ENCODE measurements around the gene KCNA2. TPM values are rescaled to one million over a fixed set of nuclear protein-coding genes. Genes with fewer than 3 reads are reported as not detected.

KCNA2 gene
- total and polyA plus RNA-seq, 2 of the 4 experiments (the other 2 are of a cell fraction) = not detected

GRCh38 chr1:110612060-110612745, 6.0 kb upstream of the KCNA2 start:
- Histone ChIP-seq H2AK5ac (ENCODE audit: low read depth, low read length) (no peak overlapping the region), H3K79me1 (ENCODE audit: low read depth in 1 of 2, low read length in 2 of 2) (no peaks in the 10 kb centered on the region), H3K4me2 (ENCODE audit: low read depth, low read length) (no peak overlapping the region), H3K9me3 (ENCODE audit: control insufficient read depth, insufficient read depth, low read length) (no peaks in the 10 kb centered on the region), H3K27me3 (ENCODE audit: control insufficient read depth, insufficient read depth, low read length) (peaks cover 50% of the 10 kb centered on the region), H2BK15ac (ENCODE audit: low read depth, low read length) (no peak overlapping the region), H3K27ac (ENCODE audit: insufficient read depth, low read length) (no peak overlapping the region), H3K56ac (ENCODE audit: extremely low read depth, insufficient read depth, low read length) (no peak overlapping the region), H3K14ac (replicated peaks; ENCODE audit: low read depth, low read length) (no peak overlapping the region), H2AK9ac (replicated peaks; ENCODE audit: low read depth, low read length, poor library complexity) (no peak overlapping the region), H3K18ac (ENCODE audit: low read depth, low read length) (no peak overlapping the region), H3K9me1 (ENCODE audit: insufficient read depth, low read length) (no peaks in the 10 kb centered on the region), H3K4me3 (ENCODE audit: insufficient read depth, low read depth, low read length) (no peak overlapping the region), H4K8ac (ENCODE audit: low read depth in 2 of 2, low read length in 2 of 2) (no peak overlapping the region), H3K4me1 (ENCODE audit: control insufficient read depth, insufficient read depth, low read length) (no peaks in the 10 kb centered on the region), H4K20me1 (ENCODE audit: insufficient read depth, low read length) (no peaks in the 10 kb centered on the region), H4K91ac (ENCODE audit: insufficient read depth, low read depth, low read length) (no peak overlapping the region), H2BK120ac (ENCODE audit: low read depth, low read length) (no peak overlapping the region), H3K4ac (ENCODE audit: low read depth, low read length) (no peak overlapping the region), H4K5ac (ENCODE audit: low read depth, low read length) (no peak overlapping the region), H2BK20ac (ENCODE audit: low read depth, low read length) (no peak overlapping the region), H2BK5ac (ENCODE audit: low read depth, low read length, poor library complexity, severe bottlenecking) (no peak overlapping the region), H2AFZ (replicated peaks; ENCODE audit: low read length, poor library complexity) (no peak overlapping the region), H3K23ac (ENCODE audit: low read depth, low read length) (no peak overlapping the region), H3K36me3 (ENCODE audit: control insufficient read depth, insufficient read depth, low read length) (no peaks in the 10 kb centered on the region), H3K9ac (ENCODE audit: low read depth, low read length) (no peak overlapping the region)
- ChIA-PET CTCF (interaction anchor here (0.7 kb wide), 1 partner anchor 171 kb away, joined by 3 read pairs; no protein-coding TSS in a partner anchor), POLR2A (ENCODE audit: unreplicated experiment) (no interaction called here)
- BruUV-seq (replicated peaks) = no TSS peak
- ATAC-seq (ENCODE audit: low read depth) (no peak), DNase-seq (no peak)
- dilution Hi-C loops (cut with HindIII; ENCODE audit: low sequenced_read_pairs, unreplicated experiment) (no loop called here), in situ Hi-C loops (cut with MboI; ENCODE audit: low sequenced_read_pairs) (no loop called here), intact Hi-C loops (cut with micrococcal nuclease) (no loop called here)
- TF ChIP-seq MAFK (IDR thresholded peaks at IDR 0.05; ENCODE audit: low read depth, low read length) (no peak), MAZ (IDR thresholded peaks at IDR 0.05; ENCODE audit: borderline replicate concordance, low read depth, low read length) (no peak), FOS (IDR thresholded peaks at IDR 0.05; ENCODE audit: low read depth, low read length) (no peak), CTCF (conservative IDR thresholded peaks at IDR 0.05; ENCODE audit: low read depth, low read length) (no peak), RFX5 (IDR thresholded peaks at IDR 0.05; ENCODE audit: low read depth, low read length) (no peak), CHD1 (IDR thresholded peaks at IDR 0.05; ENCODE audit: low read depth, low read length) (no peak), BHLHE40 (IDR thresholded peaks at IDR 0.05; ENCODE audit: low read depth, low read length) (no peak), ELK1 (IDR thresholded peaks at IDR 0.05; ENCODE audit: borderline replicate concordance, low read depth, low read length) (no peak), POLR2A (IDR thresholded peaks at IDR 0.05; ENCODE audit: low read depth, low read length) (no peak), RCOR1 (IDR thresholded peaks at IDR 0.05; ENCODE audit: insufficient replicate concordance, low read length) (no peak), RAD21 (IDR thresholded peaks at IDR 0.05; ENCODE audit: low read length) (no peak), CEBPB (IDR thresholded peaks at IDR 0.05; ENCODE audit: low read depth, low read length) (no peak), MXI1 (IDR thresholded peaks at IDR 0.05; ENCODE audit: borderline replicate concordance, low read depth, low read length) (no peak)
- 36% methylated on average over 9 of the region's 10 CpGs; no CpG with 5 or more reads in 1 of the 2 experiments for WGBS, 2 experiments (ENCODE audit: extremely low coverage in 2 of 2, insufficient read length in 1 of 2)

All from IMR-90 (cell line).